GM19455 (cell line): ENCODE measurements around the gene SLC6A18.
"Not testable (repeated sequence)": the region's sequence is repeated elsewhere in the genome, so short reads cannot be mapped to it uniquely, and the experiment has no call there.

Experiments used
- ATAC-seq: cut with Tn5 transposase; IDR thresholded peaks from one replicate; pipeline ENCODE4 v1.9.1; 2021; ENCODE audit not compliant: unreplicated experiment

The SLC6A18 gene

GRCh38 chr5:1215320-1216096, 9.7 kb upstream of the SLC6A18 start:
- no peak for ATAC-seq

GRCh38 chr5:1216211-1216917, 8.8 kb upstream of the SLC6A18 start:
- ATAC-seq = no peak

GRCh38 chr5:1216918-1217295, 8.3 kb upstream of the SLC6A18 start:
- ATAC-seq = no peak

GRCh38 chr5:1217596-1218206, 7.5 kb upstream of the SLC6A18 start:
- no peak for ATAC-seq

- ATAC-seq = no peak
Measured at GRCh38 chr5:1218351-1219080, 6.7 kb upstream of the SLC6A18 start.

- ATAC-seq = no peak
Measured at GRCh38 chr5:1219098-1219767, 5.9 kb upstream of the SLC6A18 start.

GRCh38 chr5:1219768-1220100, 5.4 kb upstream of the SLC6A18 start:
- no peak for ATAC-seq

- ATAC-seq = no peak
Measured at GRCh38 chr5:1220351-1220750, 4.8 kb upstream of the SLC6A18 start.

GRCh38 chr5:1220831-1221230, 4.3 kb upstream of the SLC6A18 start:
- no peak for ATAC-seq

- ATAC-seq = no peak
Measured at GRCh38 chr5:1221721-1222120, 3.5 kb upstream of the SLC6A18 start.

GRCh38 chr5:1222147-1222546, 3.0 kb upstream of the SLC6A18 start:
- ATAC-seq = no peak

- no peak for ATAC-seq
Measured at GRCh38 chr5:1222621-1223277, 2.4 kb upstream of the SLC6A18 start.

GRCh38 chr5:1223278-1223670, 1.9 kb upstream of the SLC6A18 start:
- no peak for ATAC-seq

- ATAC-seq = no peak
Measured at GRCh38 chr5:1224631-1225030, 550 bp upstream of the SLC6A18 start.

GRCh38 chr5:1226231-1226630, 1.1 kb downstream of the SLC6A18 start:
- no peak for ATAC-seq

- ATAC-seq = no peak
Measured at GRCh38 chr5:1226839-1227581, 1.8 kb downstream of the SLC6A18 start.

GRCh38 chr5:1227667-1228066, 2.5 kb downstream of the SLC6A18 start:
- no peak for ATAC-seq

GRCh38 chr5:1228120-1228519, 2.9 kb downstream of the SLC6A18 start:
- no peak for ATAC-seq

- ATAC-seq = not testable (repeated sequence)
Measured at GRCh38 chr5:1229023-1229422, 3.8 kb downstream of the SLC6A18 start.

- no peak for ATAC-seq
Measured at GRCh38 chr5:1229822-1230221, 4.6 kb downstream of the SLC6A18 start.
